B cell (primary cell): ENCODE data around the gene CDKAL1.

Experiments used
- CTCF ChIP-seq: fragments of 200-600 bp; IDR thresholded peaks from one replicate; pipeline ENCODE4 v1.8.0; 2022; ENCODE audit warnings: antibody characterized with exemption, mild to moderate bottlenecking
- EZH2 ChIP-seq: IDR thresholded peaks from 2 replicates; pipeline ENCODE4 v1.6.1; 2012; ENCODE audit warnings: borderline replicate concordance, low read depth, mild to moderate bottlenecking, moderate library complexity, low read length; ENCODE audit not compliant: insufficient read depth, poor library complexity, severe bottlenecking

GRCh38 chr6:21144928-21145327 lies 610.7 kb downstream of the CDKAL1 start:
- TF ChIP-seq CTCF (no peak), EZH2 (no peak)
